ENCODE data around the gene BTG3. TPM values are rescaled to one million over a fixed set of nuclear protein-coding genes. Genes with fewer than 3 reads are reported as not detected.

The BTG3 gene
- total RNA-seq, 1 experiment from 2014 or later = 57.0 TPM

- BruUV-seq (replicated peaks) = no TSS peak
- intact Hi-C loops (cut with micrococcal nuclease) = loop anchor here (1.0 kb wide), 1 partner anchor 26 kb away; no protein-coding TSS in a partner anchor
- no peaks in the 10 kb centered on the region for H3K27me3 Mint-ChIP-seq (ENCODE audit: insufficient read depth, unreplicated experiment)
- no peaks in the 10 kb centered on the region for H3K9me3 Mint-ChIP-seq (ENCODE audit: unreplicated experiment)
- H3K36me3 Mint-ChIP-seq (ENCODE audit: insufficient read depth, unreplicated experiment) = no peaks in the 10 kb centered on the region
- TF ChIP-seq, protein P1, sequence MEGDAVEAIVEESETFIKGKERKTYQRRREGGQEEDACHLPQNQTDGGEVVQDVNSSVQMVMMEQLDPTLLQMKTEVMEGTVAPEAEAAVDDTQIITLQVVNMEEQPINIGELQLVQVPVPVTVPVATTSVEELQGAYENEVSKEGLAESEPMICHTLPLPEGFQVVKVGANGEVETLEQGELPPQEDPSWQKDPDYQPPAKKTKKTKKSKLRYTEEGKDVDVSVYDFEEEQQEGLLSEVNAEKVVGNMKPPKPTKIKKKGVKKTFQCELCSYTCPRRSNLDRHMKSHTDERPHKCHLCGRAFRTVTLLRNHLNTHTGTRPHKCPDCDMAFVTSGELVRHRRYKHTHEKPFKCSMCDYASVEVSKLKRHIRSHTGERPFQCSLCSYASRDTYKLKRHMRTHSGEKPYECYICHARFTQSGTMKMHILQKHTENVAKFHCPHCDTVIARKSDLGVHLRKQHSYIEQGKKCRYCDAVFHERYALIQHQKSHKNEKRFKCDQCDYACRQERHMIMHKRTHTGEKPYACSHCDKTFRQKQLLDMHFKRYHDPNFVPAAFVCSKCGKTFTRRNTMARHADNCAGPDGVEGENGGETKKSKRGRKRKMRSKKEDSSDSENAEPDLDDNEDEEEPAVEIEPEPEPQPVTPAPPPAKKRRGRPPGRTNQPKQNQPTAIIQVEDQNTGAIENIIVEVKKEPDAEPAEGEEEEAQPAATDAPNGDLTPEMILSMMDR (IDR thresholded peaks at IDR 0.05; ENCODE audit: unreplicated experiment) = no peak
- ChIA-PET POLR2A (interaction anchor here (0.7 kb wide), 1 partner anchor 20 kb away, joined by 3 read pairs; no protein-coding TSS in a partner anchor), CTCF (no interaction called here)
- H3K4me3 Mint-ChIP-seq (ENCODE audit: unreplicated experiment) = no peak overlapping the region
- H3K27ac Mint-ChIP-seq (ENCODE audit: low read depth, unreplicated experiment) = no peak overlapping the region
- H3K4me1 Mint-ChIP-seq (ENCODE audit: insufficient read depth, unreplicated experiment) = no peaks in the 10 kb centered on the region
- no peak for DNase-seq (ENCODE audit: unreplicated experiment)
These were observed 28.1 kb upstream of the BTG3 start for GRCh38 chr21:17640821-17641220.

- H3K27me3 Mint-ChIP-seq (ENCODE audit: insufficient read depth, unreplicated experiment) = no peaks in the 10 kb centered on the region
- TF ChIP-seq, protein P1 (IDR thresholded peaks at IDR 0.05; ENCODE audit: unreplicated experiment) = no peak
- H3K4me3 Mint-ChIP-seq (ENCODE audit: unreplicated experiment) = no peak overlapping the region
- no TSS peak for BruUV-seq (replicated peaks)
- ChIA-PET CTCF (no interaction called here), POLR2A (no interaction called here)
- no peaks in the 10 kb centered on the region for H3K9me3 Mint-ChIP-seq (ENCODE audit: unreplicated experiment)
- no peaks in the 10 kb centered on the region for H3K4me1 Mint-ChIP-seq (ENCODE audit: insufficient read depth, unreplicated experiment)
- intact Hi-C loops (cut with micrococcal nuclease) = no loop called here
- no peaks in the 10 kb centered on the region for H3K36me3 Mint-ChIP-seq (ENCODE audit: insufficient read depth, unreplicated experiment)
- no peak overlapping the region for H3K27ac Mint-ChIP-seq (ENCODE audit: low read depth, unreplicated experiment)
- peak; percentile 4 for DNase-seq (ENCODE audit: unreplicated experiment)
These were observed 24.0 kb upstream of the BTG3 start for GRCh38 chr21:17636711-17637110.

DNA sequence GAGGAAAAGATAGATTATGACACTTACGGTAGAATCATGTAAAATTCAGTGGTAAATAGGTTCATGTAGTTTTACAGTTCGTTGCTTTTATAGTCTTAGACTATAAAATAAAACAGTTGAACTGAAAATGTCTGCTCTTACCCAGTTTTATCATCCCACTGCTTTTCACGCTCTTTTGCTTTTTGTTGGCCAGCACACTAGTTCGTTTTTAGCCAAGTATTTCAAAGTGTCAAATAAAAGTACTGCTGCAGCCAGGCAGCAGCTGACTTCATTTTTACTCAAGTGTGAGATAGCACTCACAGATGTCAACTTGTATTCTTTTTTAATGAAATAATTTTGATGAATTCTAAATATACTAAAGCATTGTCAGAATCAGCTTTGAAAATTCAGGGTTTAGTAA is 18.5 kb upstream of the BTG3 start:
- no TSS peak for BruUV-seq (replicated peaks)
- H3K27ac Mint-ChIP-seq (ENCODE audit: low read depth, unreplicated experiment) = no peak overlapping the region
- POLR2A ChIA-PET = interaction anchor here (1.1 kb wide), 1 partner anchor 9 kb away, joined by 4 read pairs; no protein-coding TSS in a partner anchor
- H3K4me1 Mint-ChIP-seq (ENCODE audit: insufficient read depth, unreplicated experiment) = no peaks in the 10 kb centered on the region
- H3K27me3 Mint-ChIP-seq (ENCODE audit: insufficient read depth, unreplicated experiment) = no peaks in the 10 kb centered on the region
- TF ChIP-seq, protein P1 (IDR thresholded peaks at IDR 0.05; ENCODE audit: unreplicated experiment) = no peak
- no peak for DNase-seq (ENCODE audit: unreplicated experiment)
- CTCF ChIA-PET = interaction anchor here (1.2 kb wide), 1 partner anchor 11 kb away, joined by 3 read pairs; no protein-coding TSS in a partner anchor
- H3K36me3 Mint-ChIP-seq (ENCODE audit: insufficient read depth, unreplicated experiment) = no peaks in the 10 kb centered on the region
- H3K9me3 Mint-ChIP-seq (ENCODE audit: unreplicated experiment) = no peaks in the 10 kb centered on the region
- H3K4me3 Mint-ChIP-seq (ENCODE audit: unreplicated experiment) = no peak overlapping the region
- intact Hi-C loops (cut with micrococcal nuclease) = no loop called here

- intact Hi-C loops (cut with micrococcal nuclease) = no loop called here
- Mint-ChIP-seq H3K4me1 (ENCODE audit: insufficient read depth, unreplicated experiment) (no peaks in the 10 kb centered on the region), H3K4me3 (ENCODE audit: unreplicated experiment) (no peak overlapping the region), H3K9me3 (ENCODE audit: unreplicated experiment) (no peaks in the 10 kb centered on the region), H3K36me3 (ENCODE audit: insufficient read depth, unreplicated experiment) (no peaks in the 10 kb centered on the region), H3K27me3 (ENCODE audit: insufficient read depth, unreplicated experiment) (no peaks in the 10 kb centered on the region), H3K27ac (ENCODE audit: low read depth, unreplicated experiment) (no peak overlapping the region)
- BruUV-seq (replicated peaks) = no TSS peak
- no peak for DNase-seq (ENCODE audit: unreplicated experiment)
- TF ChIP-seq, protein P1 (IDR thresholded peaks at IDR 0.05; ENCODE audit: unreplicated experiment) = no peak
- CTCF ChIA-PET = interaction anchor here (1.0 kb wide), 1 partner anchor 26 kb away, joined by 3 read pairs; no protein-coding TSS in a partner anchor
- POLR2A ChIA-PET = interaction anchor here (0.9 to 1.1 kb wide), 2 partner anchors 10 to 30 kb away, joined by 4 to 5 read pairs; no protein-coding TSS in a partner anchor
These were observed 9.3 kb upstream of the BTG3 start for GRCh38 chr21:17622018-17622417.

All from MCF 10A (cell line).